K562 (cell line): ENCODE data around the gene ADCYAP1R1. TPM values are rescaled to one million over a fixed set of nuclear protein-coding genes. Genes with fewer than 3 reads are reported as not detected.

Experiments used
- ATAC-seq: fragments of 200-7000 bp; cut with Tn5 transposase; 3 replicates; pipeline ENCODE4 v1.9.1; 2020; ENCODE audit warnings: moderate library complexity
- BruUV-seq: library from RNA; stranded (reverse); fragments of 400-500 nt; replicated peaks from 2 replicates; lab custom pipeline; 2021; lab: Mats Ljungman, UMichigan
- CTCF ChIA-PET: fragments of 300-600 bp; formaldehyde crosslinking; extraction: SDS; loops from one replicate; lab custom pipeline; 2021; ENCODE audit warnings: low intra/inter-chr PET ratio; lab: Yijun Ruan, JAX
- POLR2A ChIA-PET: fragments of 300-600, 350-650 bp; sonication (Branson Sonifier 250); formaldehyde crosslinking; extraction: SDS; loops from one replicate; lab custom pipeline; 2021; ENCODE audit warnings: antibody characterized with exemption, inconsistent platforms; lab: Yijun Ruan, JAX
- DNase-seq, 4 experiments: peaks; one replicate each; pipeline versions ENCODE4 v3.0.0 to v3.0.0-alpha.2; 2011 to 2018; ENCODE audit warnings: low spot score in 3 of 4, mixed read lengths in 3 of 4; ENCODE audit errors: extremely low read depth in 1 of 4
- FAIRE-seq: peaks from 2 replicates; lab custom pipeline; 2011; peaks lifted over from hg19 to GRCh38; lab: Jason Lieb, UNC
- H2AFZ ChIP-seq: 2 replicates; pipeline ENCODE4 v1.6.0; 2011; ENCODE audit warnings: low read depth, low read length, control low read depth, inconsistent platforms
- H3K27ac ChIP-seq: fragments of 200-600 bp; 3 replicates; pipeline ENCODE4 v1.8.0; 2011; ENCODE audit warnings: low read depth, mild to moderate bottlenecking, control low read depth, inconsistent platforms, low read length, moderate library complexity, mixed read lengths; ENCODE audit errors: extremely low read depth
- H3K27me3 ChIP-seq, 2 experiments: fragments of 300-600 bp in 1 of 2; 2 replicates in 1 of 2; 3 replicates in 1 of 2; pipeline versions ENCODE4 v1.6.0 to v1.8.0; 2011; ENCODE audit warnings: inconsistent platforms in 2 of 2, low read length in 2 of 2, mild to moderate bottlenecking in 1 of 2, mixed read lengths in 1 of 2, moderate library complexity in 1 of 2; ENCODE audit not compliant: control insufficient read depth in 2 of 2, insufficient read depth in 2 of 2
- H3K36me3 ChIP-seq: fragments of 300-600 bp; 3 replicates; pipeline ENCODE4 v1.8.0; 2011; ENCODE audit warnings: mild to moderate bottlenecking, low read length, inconsistent platforms; ENCODE audit not compliant: control insufficient read depth, insufficient read depth
- H3K4me1 ChIP-seq, 2 experiments: fragments of 200-600 bp in 1 of 2; replicated peaks in 1 of 2; 2 replicates in 1 of 2; 3 replicates in 1 of 2; pipeline versions ENCODE4 v1.5.1 to v1.8.0; 2011; ENCODE audit warnings: inconsistent platforms in 2 of 2, low read length in 2 of 2, mild to moderate bottlenecking in 1 of 2, mixed read lengths in 1 of 2, moderate library complexity in 1 of 2; ENCODE audit not compliant: control insufficient read depth in 2 of 2, insufficient read depth in 2 of 2
- H3K4me2 ChIP-seq: 2 replicates; pipeline ENCODE4 v1.6.1; 2011; ENCODE audit warnings: low read length, control low read depth, inconsistent platforms, mixed read lengths; ENCODE audit not compliant: insufficient read depth
- H3K4me3 ChIP-seq: fragments of 200-600 bp; sonication (generic), shearing (Covaris generic); 2 replicates; pipeline ENCODE4 v1.5.1; 2016; ENCODE audit warnings: control low read depth, inconsistent platforms
- H3K79me2 ChIP-seq: fragments of 200-600 bp; 3 replicates; pipeline ENCODE4 v1.8.0; 2011; ENCODE audit warnings: low read length, inconsistent platforms; ENCODE audit not compliant: control insufficient read depth, insufficient read depth
- H3K9ac ChIP-seq, 2 experiments: 2 replicates each; pipeline versions ENCODE4 v1.6.0 to v1.6.1; 2011; ENCODE audit warnings: low read depth in 2 of 2, low read length in 2 of 2, control low read depth in 1 of 2, inconsistent platforms in 1 of 2, mild to moderate bottlenecking in 1 of 2, mixed read lengths in 1 of 2; ENCODE audit not compliant: insufficient read depth in 1 of 2
- H3K9me1 ChIP-seq: one replicate; pipeline ENCODE4 v1.6.0; 2011; ENCODE audit warnings: inconsistent platforms, mild to moderate bottlenecking, low read length, moderate library complexity; ENCODE audit not compliant: control insufficient read depth, insufficient read depth
- H3K9me3 ChIP-seq: replicated peaks from 2 replicates; pipeline ENCODE4 v1.5.1; 2011; ENCODE audit warnings: low read depth, low read length, inconsistent platforms; ENCODE audit not compliant: control insufficient read depth, insufficient read depth
- H4K20me1 ChIP-seq: replicated peaks from 2 replicates; pipeline ENCODE4 v1.6.1; 2011; ENCODE audit warnings: low read length, inconsistent platforms, mixed read lengths; ENCODE audit not compliant: control insufficient read depth, insufficient read depth
- ARID1B ChIP-seq: fragments of 450-650 bp; IDR thresholded peaks from 2 replicates; pipeline ENCODE4 v1.6.1; 2016; ENCODE audit warnings: antibody characterized with exemption, mild to moderate bottlenecking, inconsistent platforms
- C11orf30 ChIP-seq: fragments of 450-650 bp; IDR thresholded peaks from 2 replicates; pipeline ENCODE4 v1.6.1; 2016; ENCODE audit warnings: low read depth, mild to moderate bottlenecking
- CBFA2T3 ChIP-seq: fragments of 450-650 bp; IDR thresholded peaks from 2 replicates; pipeline ENCODE4 v1.6.1; 2017
- DIDO1 ChIP-seq: fragments of 450-650 bp; IDR thresholded peaks from 2 replicates; pipeline ENCODE4 v1.6.1; 2016; ENCODE audit warnings: low read depth, missing biosample characterization, missing genetic modification characterization
- DNMT1 ChIP-seq: fragments of 450-650 bp; IDR thresholded peaks from 2 replicates; pipeline ENCODE4 v1.6.1; 2016; ENCODE audit warnings: antibody characterized with exemption, mild to moderate bottlenecking
- ETV6 ChIP-seq, 3 experiments: fragments of 150-350 bp in 1 of 3; sonication (generic) in 1 of 3; formaldehyde crosslinking in 1 of 3; IDR thresholded peaks; 2 replicates each; pipeline versions ENCODE4 v1.6.1 to v1.8.0; 2014 to 2022; ENCODE audit warnings: borderline replicate concordance in 2 of 3, low read depth in 2 of 3, antibody characterized with exemption in 1 of 3, low read length in 1 of 3, mild to moderate bottlenecking in 1 of 3, missing genetic modification reagents in 1 of 3
- IFI16 ChIP-seq: fragments of 250-450 bp; sonication (Bioruptor Pico); IDR thresholded peaks from 2 replicates; pipeline ENCODE4 v2.1.2; 2022; ENCODE audit warnings: mild to moderate bottlenecking, inconsistent platforms
- KAT8 ChIP-seq: fragments of 450-650 bp; IDR thresholded peaks from 2 replicates; pipeline ENCODE4 v1.6.1; 2016; ENCODE audit warnings: low read depth, mild to moderate bottlenecking
- RAD51 ChIP-seq: fragments of 450-650 bp; IDR thresholded peaks from 2 replicates; pipeline ENCODE4 v1.7.1; 2016; ENCODE audit warnings: low read depth, mild to moderate bottlenecking, borderline replicate concordance
- RBM39 ChIP-seq: fragments of 200-400 bp; formaldehyde crosslinking; optimal IDR thresholded peaks from 2 replicates; pipeline ENCODE3; 2018; ENCODE audit warnings: low read depth, low read length
- SRSF1 ChIP-seq: fragments of 200-400 bp; formaldehyde crosslinking; IDR thresholded peaks from 2 replicates; pipeline ENCODE4 v1.6.1; 2017; ENCODE audit warnings: mild to moderate bottlenecking, low read depth, low read length, moderate library complexity
- VEZF1 ChIP-seq: fragments of 200-800 bp; sonication (Bioruptor generic); IDR thresholded peaks from 2 replicates; pipeline ENCODE4 v1.6.1; 2017; ENCODE audit warnings: missing genetic modification characterization, missing compliant biosample characterization
- ZFP91 ChIP-seq: sonication (generic); formaldehyde crosslinking; IDR thresholded peaks from 2 replicates; pipeline ENCODE4 v1.8.0; 2022; ENCODE audit warnings: mild to moderate bottlenecking, missing genetic modification reagents
- ZNF431 ChIP-seq: sonication (generic); formaldehyde crosslinking; IDR thresholded peaks from 2 replicates; pipeline ENCODE4 v1.8.0; 2022; ENCODE audit warnings: mild to moderate bottlenecking, missing genetic modification reagents
- ZNF778 ChIP-seq: fragments of 450-650 bp; formaldehyde crosslinking; IDR thresholded peaks from 2 replicates; pipeline ENCODE4 v1.4.0; 2020; ENCODE audit warnings: mild to moderate bottlenecking, moderate library complexity
- WGBS: fragments of 100-300 bp; shearing (Covaris generic); methylation state at CpG from one replicate; pipeline ENCODE4 v1.1.6; 2016; ENCODE audit warnings: low coverage, mixed read lengths; ENCODE audit not compliant: insufficient coverage; ENCODE audit errors: missing lambda C conversion rate; 5-methylcytosine and 5-hydroxymethylcytosine counted together
- in situ Hi-C: fragments of 300-500 bp; cut with MboI; formaldehyde crosslinking; loops from 4 replicates; pipeline ENCODE4 v1.15.0; 2018; ENCODE audit warnings: inconsistent platforms, mixed read lengths
- intact Hi-C: fragments of 100-400 bp; cut with micrococcal nuclease; formaldehyde crosslinking; loops from 2 replicates; pipeline ENCODE4 v1.14.2; 2022
- polyA plus RNA-seq, 8 experiments: library from polyadenylated mRNA; depleted of rRNA in 4 of 8; stranded (reverse) in 5 of 8; unstranded in 3 of 8; fragments of >200 nt; fragmentation: Nextera tagmentation in 2 of 8; fragmentation: Illumina TruSeq in 1 of 8; extraction: Ambion mirVana in 2 of 8; extraction: Trizol in 1 of 8; gene quantifications; 2 replicates each; pipeline versions ENCODE4 v1.2.1 to v1.2.3, GENCODE V29; 2011 to 2014; ENCODE audit warnings: inconsistent platforms in 1 of 8, missing spikeins in 1 of 8
- total RNA-seq, 7 experiments: library from RNA; depleted of rRNA in 6 of 7; stranded (reverse); fragments of >200 nt in 6 of 7; fragmentation: Illumina TruSeq in 2 of 7; extraction: Trizol in 2 of 7; gene quantifications; 2 replicates each; pipeline versions ENCODE4 v1.2.1 to v1.2.3, GENCODE V29; 2011 to 2021; ENCODE audit warnings: low replicate concordance in 1 of 7
- TF ChIP-seq, protein P1 (sequence below): fragments of 250-450 bp; sonication (Bioruptor Pico); IDR thresholded peaks from 2 replicates; pipeline ENCODE4 v1.8.0; 2022; ENCODE audit warnings: moderate library complexity, mild to moderate bottlenecking, inconsistent platforms
- TF ChIP-seq, protein P2 (sequence below): fragments of 250-450 bp; sonication (Bioruptor Pico); IDR thresholded peaks from 2 replicates; pipeline ENCODE4 v1.5.0; 2020; ENCODE audit warnings: mild to moderate bottlenecking, borderline replicate concordance

ADCYAP1R1 gene
- total and polyA plus RNA-seq, 9 of the 15 experiments (the other 6 are each of a cell fraction or from before 2014, with no cell fraction given): 0.03 to 0.07 TPM; not detected in 7

DNA sequence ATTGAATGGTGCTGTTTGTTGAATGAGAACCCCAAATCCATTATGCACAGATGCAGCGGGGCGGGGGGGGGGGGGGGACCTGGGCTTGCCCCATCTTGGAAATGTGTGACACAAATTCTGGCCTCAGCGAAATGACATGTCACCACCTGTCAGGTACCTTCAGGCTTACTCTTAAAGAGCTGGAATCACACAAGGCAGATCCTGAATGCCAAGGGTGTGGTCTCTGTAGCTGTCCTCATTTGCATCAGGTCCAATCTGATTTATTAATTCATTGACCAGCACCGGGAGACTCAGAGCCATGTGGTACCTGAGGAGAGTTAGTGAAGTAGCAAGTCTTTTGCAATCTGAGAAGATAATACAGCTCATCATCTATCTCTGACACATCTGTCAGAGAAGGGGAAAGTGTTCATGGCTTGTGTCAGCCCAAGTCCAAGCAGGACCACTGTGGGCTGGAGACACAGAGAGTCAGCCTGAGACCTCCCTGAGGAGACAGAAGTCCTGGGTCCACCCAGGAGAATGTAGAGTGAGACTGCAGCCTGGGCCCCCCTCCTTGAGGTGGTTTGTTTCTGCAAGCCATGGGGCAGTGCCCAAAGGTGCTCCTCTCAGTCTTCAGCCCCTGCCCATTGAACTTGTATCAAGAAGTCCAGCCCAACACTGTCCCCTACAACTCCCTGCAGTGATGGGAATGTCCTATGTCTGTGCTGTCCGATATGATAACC is 46.7 kb downstream of the ADCYAP1R1 start:
- Histone ChIP-seq H4K20me1 (no peaks in the 10 kb centered on the region), H3K27me3 (peaks cover 2 to 43% of the 10 kb centered on the region in 2 experiments; a peak in 3 of 5 replicates), H3K36me3 (no peaks in the 10 kb centered on the region), H3K9ac (no peak overlapping the region), H2AFZ (no peak overlapping the region), H3K79me2 (no peaks in the 10 kb centered on the region), H3K4me3 (no peak overlapping the region), H3K27ac (no peak overlapping the region), H3K4me2 (no peak overlapping the region), H3K9me1 (no peaks in the 10 kb centered on the region), H3K4me1 (no peaks in the 10 kb centered on the region), H3K9me3 (no peaks in the 10 kb centered on the region)
- ATAC-seq (no peak), FAIRE-seq (no peak), DNase-seq (no peak)
- intact Hi-C loops: no loop called here
- 0% methylated on average over 5 of the region's 5 CpGs for WGBS
- ChIA-PET CTCF (no interaction called here), POLR2A (interaction anchor here (0.6 to 1.5 kb wide), 3 partner anchors 12 to 55 kb away, joined by 3 read pairs; no protein-coding TSS in a partner anchor)
- BruUV-seq: no TSS peak
- in situ Hi-C loops: no loop called here
- TF ChIP-seq ZFP91 (CRISPR knock-in tag): no peak
- TF ChIP-seq C11orf30: no peak
- no peak for TF ChIP-seq RBM39
- TF ChIP-seq CBFA2T3: no peak
- no peak for TF ChIP-seq VEZF1 (CRISPR knock-in tag)
- no peak for TF ChIP-seq SRSF1
- TF ChIP-seq DIDO1 (tag): no peak
- no peak for TF ChIP-seq ETV6 (IDR thresholded peaks at IDR 0.05; ENCODE audit: borderline replicate concordance in 1 of 2, low read depth in 2 of 2, low read length in 1 of 2)
- TF ChIP-seq ETV6 (CRISPR knock-in tag; IDR thresholded peaks at IDR 0.05; ENCODE audit: borderline replicate concordance): no peak
- TF ChIP-seq KAT8: no peak
- TF ChIP-seq, protein P1, sequence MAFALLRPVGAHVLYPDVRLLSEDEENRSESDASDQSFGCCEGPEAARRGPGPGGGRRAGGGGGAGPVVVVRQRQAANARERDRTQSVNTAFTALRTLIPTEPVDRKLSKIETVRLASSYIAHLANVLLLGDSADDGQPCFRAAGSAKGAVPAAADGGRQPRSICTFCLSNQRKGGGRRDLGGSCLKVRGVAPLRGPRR: no peak
- no peak for TF ChIP-seq IFI16 (CRISPR knock-in tag)
- TF ChIP-seq DNMT1: no peak
- no peak for TF ChIP-seq ARID1B
- TF ChIP-seq ZNF778: no peak
- TF ChIP-seq RAD51: no peak
- TF ChIP-seq ZNF431 (CRISPR knock-in tag): no peak
- TF ChIP-seq, protein P2, sequence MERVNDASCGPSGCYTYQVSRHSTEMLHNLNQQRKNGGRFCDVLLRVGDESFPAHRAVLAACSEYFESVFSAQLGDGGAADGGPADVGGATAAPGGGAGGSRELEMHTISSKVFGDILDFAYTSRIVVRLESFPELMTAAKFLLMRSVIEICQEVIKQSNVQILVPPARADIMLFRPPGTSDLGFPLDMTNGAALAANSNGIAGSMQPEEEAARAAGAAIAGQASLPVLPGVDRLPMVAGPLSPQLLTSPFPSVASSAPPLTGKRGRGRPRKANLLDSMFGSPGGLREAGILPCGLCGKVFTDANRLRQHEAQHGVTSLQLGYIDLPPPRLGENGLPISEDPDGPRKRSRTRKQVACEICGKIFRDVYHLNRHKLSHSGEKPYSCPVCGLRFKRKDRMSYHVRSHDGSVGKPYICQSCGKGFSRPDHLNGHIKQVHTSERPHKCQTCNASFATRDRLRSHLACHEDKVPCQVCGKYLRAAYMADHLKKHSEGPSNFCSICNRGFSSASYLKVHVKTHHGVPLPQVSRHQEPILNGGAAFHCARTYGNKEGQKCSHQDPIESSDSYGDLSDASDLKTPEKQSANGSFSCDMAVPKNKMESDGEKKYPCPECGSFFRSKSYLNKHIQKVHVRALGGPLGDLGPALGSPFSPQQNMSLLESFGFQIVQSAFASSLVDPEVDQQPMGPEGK: no peak
